ENCODE measurements around the gene KDM7A. TPM values are rescaled to one million over a fixed set of nuclear protein-coding genes. Genes with fewer than 3 reads are reported as not detected.

The KDM7A gene
- total RNA-seq, 1 experiment from 2014 or later: 12.4 TPM

DNA sequence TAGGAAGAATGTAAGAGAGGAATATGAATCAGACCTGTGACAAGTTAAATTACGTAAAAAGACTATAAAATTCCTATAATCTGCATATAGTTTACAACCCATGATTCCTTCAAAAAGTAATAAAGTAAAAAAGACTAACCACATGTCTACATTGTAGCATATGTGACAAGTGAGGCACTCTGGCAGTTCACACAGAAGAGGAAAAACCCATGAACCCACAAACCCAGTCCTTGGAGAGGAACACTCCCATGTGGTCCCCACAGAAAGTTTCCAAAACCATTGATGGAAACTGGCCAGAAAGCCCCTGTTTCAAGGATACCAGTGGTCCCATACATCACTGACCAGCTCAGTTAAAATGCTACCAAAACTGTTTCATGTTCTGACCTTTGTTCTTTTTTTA lies 15.7 kb downstream of the KDM7A start:
- intact Hi-C loops (cut with micrococcal nuclease): no loop called here
- POLR2A ChIA-PET: no interaction called here
- DNase-seq (ENCODE audit: unreplicated experiment): no peak
- H3K9me3 Mint-ChIP-seq (ENCODE audit: unreplicated experiment): no peaks in the 10 kb centered on the region
- CTCF ChIA-PET: no interaction called here
- H3K4me3 Mint-ChIP-seq (ENCODE audit: unreplicated experiment): no peak overlapping the region
- H3K36me3 Mint-ChIP-seq (ENCODE audit: insufficient read depth, unreplicated experiment): no peaks in the 10 kb centered on the region
- TF ChIP-seq, protein P1, sequence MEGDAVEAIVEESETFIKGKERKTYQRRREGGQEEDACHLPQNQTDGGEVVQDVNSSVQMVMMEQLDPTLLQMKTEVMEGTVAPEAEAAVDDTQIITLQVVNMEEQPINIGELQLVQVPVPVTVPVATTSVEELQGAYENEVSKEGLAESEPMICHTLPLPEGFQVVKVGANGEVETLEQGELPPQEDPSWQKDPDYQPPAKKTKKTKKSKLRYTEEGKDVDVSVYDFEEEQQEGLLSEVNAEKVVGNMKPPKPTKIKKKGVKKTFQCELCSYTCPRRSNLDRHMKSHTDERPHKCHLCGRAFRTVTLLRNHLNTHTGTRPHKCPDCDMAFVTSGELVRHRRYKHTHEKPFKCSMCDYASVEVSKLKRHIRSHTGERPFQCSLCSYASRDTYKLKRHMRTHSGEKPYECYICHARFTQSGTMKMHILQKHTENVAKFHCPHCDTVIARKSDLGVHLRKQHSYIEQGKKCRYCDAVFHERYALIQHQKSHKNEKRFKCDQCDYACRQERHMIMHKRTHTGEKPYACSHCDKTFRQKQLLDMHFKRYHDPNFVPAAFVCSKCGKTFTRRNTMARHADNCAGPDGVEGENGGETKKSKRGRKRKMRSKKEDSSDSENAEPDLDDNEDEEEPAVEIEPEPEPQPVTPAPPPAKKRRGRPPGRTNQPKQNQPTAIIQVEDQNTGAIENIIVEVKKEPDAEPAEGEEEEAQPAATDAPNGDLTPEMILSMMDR (IDR thresholded peaks at IDR 0.05; ENCODE audit: unreplicated experiment): no peak
- BruUV-seq (replicated peaks): no TSS peak
- no peaks in the 10 kb centered on the region for H3K27me3 Mint-ChIP-seq (ENCODE audit: insufficient read depth, unreplicated experiment)
- peaks cover 11% of the 10 kb centered on the region for H3K4me1 Mint-ChIP-seq (ENCODE audit: insufficient read depth, unreplicated experiment)
- H3K27ac Mint-ChIP-seq (ENCODE audit: low read depth, unreplicated experiment): no peak overlapping the region

DNA sequence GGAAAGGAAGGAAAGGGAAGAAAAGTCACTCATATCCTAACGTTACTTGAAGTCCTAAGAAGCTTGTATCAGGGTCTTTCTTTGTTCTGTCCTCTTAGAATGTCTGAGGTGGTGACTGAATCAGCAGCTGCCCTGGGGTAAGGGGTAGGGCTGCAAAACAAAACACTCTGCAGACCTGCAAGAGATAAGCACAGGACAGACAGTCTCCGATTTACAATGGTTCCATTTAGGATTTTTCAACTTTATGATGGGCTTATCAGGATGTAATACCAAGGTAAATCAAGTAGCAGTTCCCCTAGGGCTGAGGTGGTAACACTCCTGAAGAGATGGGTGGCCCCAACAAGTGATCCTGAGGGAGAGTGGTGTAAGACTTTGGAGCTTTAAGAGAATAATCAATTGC lies 16.5 kb downstream of the KDM7A start:
- TF ChIP-seq, protein P1 (IDR thresholded peaks at IDR 0.05; ENCODE audit: unreplicated experiment): no peak
- no peak for DNase-seq (ENCODE audit: unreplicated experiment)
- H3K4me1 Mint-ChIP-seq (ENCODE audit: insufficient read depth, unreplicated experiment): peaks cover 6% of the 10 kb centered on the region
- intact Hi-C loops (cut with micrococcal nuclease): no loop called here
- H3K36me3 Mint-ChIP-seq (ENCODE audit: insufficient read depth, unreplicated experiment): no peaks in the 10 kb centered on the region
- H3K27ac Mint-ChIP-seq (ENCODE audit: low read depth, unreplicated experiment): no peak overlapping the region
- H3K27me3 Mint-ChIP-seq (ENCODE audit: insufficient read depth, unreplicated experiment): no peaks in the 10 kb centered on the region
- H3K9me3 Mint-ChIP-seq (ENCODE audit: unreplicated experiment): no peaks in the 10 kb centered on the region
- BruUV-seq (replicated peaks): no TSS peak
- H3K4me3 Mint-ChIP-seq (ENCODE audit: unreplicated experiment): no peak overlapping the region
- ChIA-PET CTCF (no interaction called here), POLR2A (interaction anchor here (0.6 kb wide), 1 partner anchor 92 kb away, joined by 4 read pairs; no protein-coding TSS in a partner anchor)

DNA sequence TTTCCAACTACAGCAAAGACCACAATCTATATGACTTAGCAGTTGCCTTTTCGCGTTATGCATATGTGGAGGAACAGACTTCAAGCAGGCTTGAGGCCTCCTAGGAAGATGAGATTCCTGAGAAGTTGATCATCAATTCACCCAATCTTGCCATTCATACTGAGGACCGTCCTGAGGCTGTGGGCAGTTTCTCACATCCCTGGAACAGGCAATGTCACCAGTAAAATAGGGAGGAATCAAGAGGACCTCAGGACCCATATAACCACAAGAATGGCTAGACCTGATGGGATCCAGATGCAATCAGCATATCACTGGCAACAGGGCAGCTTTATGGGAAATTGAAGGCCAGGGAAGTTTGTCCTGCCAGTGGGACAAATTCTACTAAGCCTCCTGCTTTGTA lies 17.3 kb downstream of the KDM7A start:
- POLR2A ChIA-PET: no interaction called here
- no peak for DNase-seq (ENCODE audit: unreplicated experiment)
- intact Hi-C loops (cut with micrococcal nuclease): no loop called here
- Mint-ChIP-seq H3K4me1 (ENCODE audit: insufficient read depth, unreplicated experiment) (peaks cover 6% of the 10 kb centered on the region), H3K27ac (ENCODE audit: low read depth, unreplicated experiment) (no peak overlapping the region), H3K27me3 (ENCODE audit: insufficient read depth, unreplicated experiment) (no peaks in the 10 kb centered on the region), H3K4me3 (ENCODE audit: unreplicated experiment) (no peak overlapping the region), H3K9me3 (ENCODE audit: unreplicated experiment) (no peaks in the 10 kb centered on the region), H3K36me3 (ENCODE audit: insufficient read depth, unreplicated experiment) (no peaks in the 10 kb centered on the region)
- TF ChIP-seq, protein P1 (IDR thresholded peaks at IDR 0.05; ENCODE audit: unreplicated experiment): no peak
- no TSS peak for BruUV-seq (replicated peaks)
- CTCF ChIA-PET: no interaction called here

DNA sequence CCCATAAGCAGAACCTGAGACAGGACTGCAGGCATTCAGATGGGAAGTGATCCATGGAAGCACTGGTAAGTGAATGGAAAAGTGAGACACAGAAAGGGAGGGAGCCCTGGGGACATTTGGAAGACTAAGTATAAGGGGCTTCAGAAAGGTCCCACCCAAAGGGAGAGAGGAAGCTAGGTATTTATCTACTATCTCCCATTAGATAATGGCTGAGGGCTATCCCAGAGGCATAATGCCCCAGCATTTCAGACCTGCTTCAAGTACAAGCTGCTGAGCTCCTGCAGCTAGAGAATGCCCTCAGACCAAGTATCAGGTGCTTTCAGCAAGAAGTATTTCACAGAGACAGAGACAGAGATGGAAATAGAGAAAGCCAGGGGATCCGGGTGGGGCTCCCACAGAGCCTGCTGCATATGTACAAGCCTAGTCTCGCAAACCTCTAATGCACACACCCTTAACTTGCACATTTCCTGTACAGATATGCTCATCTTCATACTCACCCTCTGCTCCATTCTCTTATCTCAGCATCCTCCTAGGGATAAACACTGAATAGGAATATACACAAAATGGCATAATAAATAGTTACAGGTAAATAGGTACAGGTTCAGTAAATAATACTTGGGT lies 20.2 kb downstream of the KDM7A start:
- Mint-ChIP-seq H3K27ac (ENCODE audit: low read depth, unreplicated experiment) (no peak overlapping the region), H3K9me3 (ENCODE audit: unreplicated experiment) (no peaks in the 10 kb centered on the region), H3K27me3 (ENCODE audit: insufficient read depth, unreplicated experiment) (no peaks in the 10 kb centered on the region), H3K36me3 (ENCODE audit: insufficient read depth, unreplicated experiment) (no peaks in the 10 kb centered on the region), H3K4me1 (ENCODE audit: insufficient read depth, unreplicated experiment) (peaks cover 6% of the 10 kb centered on the region), H3K4me3 (ENCODE audit: unreplicated experiment) (no peak overlapping the region)
- DNase-seq (ENCODE audit: unreplicated experiment): no peak
- ChIA-PET POLR2A (interaction anchor here (1.4 kb wide), 1 partner anchor 21 kb away, joined by 5 read pairs; no protein-coding TSS in a partner anchor), CTCF (interaction anchor here (0.6 to 1.2 kb wide), 4 partner anchors 7 to 321 kb away, joined by 3 to 4 read pairs (median 4); no protein-coding TSS in a partner anchor)
- TF ChIP-seq, protein P1 (IDR thresholded peaks at IDR 0.05; ENCODE audit: unreplicated experiment): no peak
- intact Hi-C loops (cut with micrococcal nuclease): no loop called here
- no TSS peak for BruUV-seq (replicated peaks)

All from MCF 10A (cell line).